K562 (cell line): Measurements from ENCODE around the gene AFF3. TPM values are rescaled to one million over a fixed set of nuclear protein-coding genes. Genes with fewer than 3 reads are reported as not detected.

Source experiments
- ATAC-seq: fragments of 200-7000 bp; cut with Tn5 transposase; 3 replicates; pipeline ENCODE4 v1.9.1; 2020; ENCODE audit warnings: moderate library complexity
- BruUV-seq: library from RNA; stranded (reverse); fragments of 400-500 nt; replicated peaks from 2 replicates; lab custom pipeline; 2021; lab: Mats Ljungman, UMichigan
- CTCF ChIA-PET: fragments of 300-600 bp; formaldehyde crosslinking; extraction: SDS; loops from one replicate; lab custom pipeline; 2021; ENCODE audit warnings: low intra/inter-chr PET ratio; lab: Yijun Ruan, JAX
- POLR2A ChIA-PET: fragments of 300-600, 350-650 bp; sonication (Branson Sonifier 250); formaldehyde crosslinking; extraction: SDS; loops from one replicate; lab custom pipeline; 2021; ENCODE audit warnings: antibody characterized with exemption, inconsistent platforms; lab: Yijun Ruan, JAX
- DNase-seq, 4 experiments: peaks; one replicate each; pipeline versions ENCODE4 v3.0.0 to v3.0.0-alpha.2; 2011 to 2018; ENCODE audit warnings: low spot score in 3 of 4, mixed read lengths in 3 of 4; ENCODE audit errors: extremely low read depth in 1 of 4
- FAIRE-seq: peaks from 2 replicates; lab custom pipeline; 2011; peaks lifted over from hg19 to GRCh38; lab: Jason Lieb, UNC
- H2AFZ ChIP-seq: 2 replicates; pipeline ENCODE4 v1.6.0; 2011; ENCODE audit warnings: low read depth, low read length, control low read depth, inconsistent platforms
- H3K27ac ChIP-seq: fragments of 200-600 bp; 3 replicates; pipeline ENCODE4 v1.8.0; 2011; ENCODE audit warnings: low read depth, mild to moderate bottlenecking, control low read depth, inconsistent platforms, low read length, moderate library complexity, mixed read lengths; ENCODE audit errors: extremely low read depth
- H3K27me3 ChIP-seq, 2 experiments: fragments of 300-600 bp in 1 of 2; 2 replicates in 1 of 2; 3 replicates in 1 of 2; pipeline versions ENCODE4 v1.6.0 to v1.8.0; 2011; ENCODE audit warnings: inconsistent platforms in 2 of 2, low read length in 2 of 2, mild to moderate bottlenecking in 1 of 2, mixed read lengths in 1 of 2, moderate library complexity in 1 of 2; ENCODE audit not compliant: control insufficient read depth in 2 of 2, insufficient read depth in 2 of 2
- H3K36me3 ChIP-seq: fragments of 300-600 bp; 3 replicates; pipeline ENCODE4 v1.8.0; 2011; ENCODE audit warnings: mild to moderate bottlenecking, low read length, inconsistent platforms; ENCODE audit not compliant: control insufficient read depth, insufficient read depth
- H3K4me1 ChIP-seq, 2 experiments: fragments of 200-600 bp in 1 of 2; replicated peaks in 1 of 2; 2 replicates in 1 of 2; 3 replicates in 1 of 2; pipeline versions ENCODE4 v1.5.1 to v1.8.0; 2011; ENCODE audit warnings: inconsistent platforms in 2 of 2, low read length in 2 of 2, mild to moderate bottlenecking in 1 of 2, mixed read lengths in 1 of 2, moderate library complexity in 1 of 2; ENCODE audit not compliant: control insufficient read depth in 2 of 2, insufficient read depth in 2 of 2
- H3K4me2 ChIP-seq: 2 replicates; pipeline ENCODE4 v1.6.1; 2011; ENCODE audit warnings: low read length, control low read depth, inconsistent platforms, mixed read lengths; ENCODE audit not compliant: insufficient read depth
- H3K4me3 ChIP-seq: fragments of 200-600 bp; sonication (generic), shearing (Covaris generic); 2 replicates; pipeline ENCODE4 v1.5.1; 2016; ENCODE audit warnings: control low read depth, inconsistent platforms
- H3K79me2 ChIP-seq: fragments of 200-600 bp; 3 replicates; pipeline ENCODE4 v1.8.0; 2011; ENCODE audit warnings: low read length, inconsistent platforms; ENCODE audit not compliant: control insufficient read depth, insufficient read depth
- H3K9ac ChIP-seq, 2 experiments: 2 replicates each; pipeline versions ENCODE4 v1.6.0 to v1.6.1; 2011; ENCODE audit warnings: low read depth in 2 of 2, low read length in 2 of 2, control low read depth in 1 of 2, inconsistent platforms in 1 of 2, mild to moderate bottlenecking in 1 of 2, mixed read lengths in 1 of 2; ENCODE audit not compliant: insufficient read depth in 1 of 2
- H3K9me1 ChIP-seq: one replicate; pipeline ENCODE4 v1.6.0; 2011; ENCODE audit warnings: inconsistent platforms, mild to moderate bottlenecking, low read length, moderate library complexity; ENCODE audit not compliant: control insufficient read depth, insufficient read depth
- H3K9me3 ChIP-seq: replicated peaks from 2 replicates; pipeline ENCODE4 v1.5.1; 2011; ENCODE audit warnings: low read depth, low read length, inconsistent platforms; ENCODE audit not compliant: control insufficient read depth, insufficient read depth
- H4K20me1 ChIP-seq: replicated peaks from 2 replicates; pipeline ENCODE4 v1.6.1; 2011; ENCODE audit warnings: low read length, inconsistent platforms, mixed read lengths; ENCODE audit not compliant: control insufficient read depth, insufficient read depth
- BCL6 ChIP-seq: fragments of 250-450 bp; sonication (Bioruptor Pico); IDR thresholded peaks from 2 replicates; pipeline ENCODE4 v1.4.0; 2020
- CREB3L1 ChIP-seq: fragments of 450-650 bp; IDR thresholded peaks from 2 replicates; pipeline ENCODE4 v1.6.1; 2014; ENCODE audit warnings: low read depth, mild to moderate bottlenecking, moderate library complexity, borderline replicate concordance
- PURB ChIP-seq: sonication (generic); formaldehyde crosslinking; IDR thresholded peaks from 2 replicates; pipeline ENCODE4 v1.9.0; 2021; ENCODE audit warnings: low read depth, mild to moderate bottlenecking, missing genetic modification reagents
- TEAD2 ChIP-seq: fragments of 450-650 bp; IDR thresholded peaks from 2 replicates; pipeline ENCODE4 v1.6.1; 2016; ENCODE audit warnings: missing genetic modification characterization, control low read depth, missing compliant biosample characterization
- ZKSCAN8 ChIP-seq: fragments of 200-800 bp; sonication (Bioruptor generic); IDR thresholded peaks from 2 replicates; pipeline ENCODE4 v1.6.1; 2016; ENCODE audit warnings: missing genetic modification characterization, missing compliant biosample characterization
- ZNF224 ChIP-seq: sonication (generic); formaldehyde crosslinking; IDR thresholded peaks from 2 replicates; pipeline ENCODE4 v1.8.0; 2022; ENCODE audit warnings: mild to moderate bottlenecking, missing genetic modification reagents
- ZNF583 ChIP-seq: fragments of 250-450 bp; sonication (Bioruptor Pico); IDR thresholded peaks from 2 replicates; pipeline ENCODE4 v1.4.0; 2020
- ZNF695 ChIP-seq: fragments of 450-650 bp; formaldehyde crosslinking; IDR thresholded peaks from 2 replicates; pipeline ENCODE4 v1.4.0; 2020; ENCODE audit warnings: mild to moderate bottlenecking, moderate library complexity
- ZNF77 ChIP-seq: fragments of 250-450 bp; sonication (Bioruptor Pico); IDR thresholded peaks from 2 replicates; pipeline ENCODE4 v1.5.0; 2020
- WGBS: fragments of 100-300 bp; shearing (Covaris generic); methylation state at CpG from one replicate; pipeline ENCODE4 v1.1.6; 2016; ENCODE audit warnings: low coverage, mixed read lengths; ENCODE audit not compliant: insufficient coverage; ENCODE audit errors: missing lambda C conversion rate; 5-methylcytosine and 5-hydroxymethylcytosine counted together
- in situ Hi-C: fragments of 300-500 bp; cut with MboI; formaldehyde crosslinking; loops from 4 replicates; pipeline ENCODE4 v1.15.0; 2018; ENCODE audit warnings: inconsistent platforms, mixed read lengths
- intact Hi-C: fragments of 100-400 bp; cut with micrococcal nuclease; formaldehyde crosslinking; loops from 2 replicates; pipeline ENCODE4 v1.14.2; 2022
- polyA plus RNA-seq, 8 experiments: library from polyadenylated mRNA; depleted of rRNA in 4 of 8; stranded (reverse) in 5 of 8; unstranded in 3 of 8; fragments of >200 nt; fragmentation: Nextera tagmentation in 2 of 8; fragmentation: Illumina TruSeq in 1 of 8; extraction: Ambion mirVana in 2 of 8; extraction: Trizol in 1 of 8; gene quantifications; 2 replicates each; pipeline versions ENCODE4 v1.2.1 to v1.2.3, GENCODE V29; 2011 to 2014; ENCODE audit warnings: inconsistent platforms in 1 of 8, missing spikeins in 1 of 8
- total RNA-seq, 7 experiments: library from RNA; depleted of rRNA in 6 of 7; stranded (reverse); fragments of >200 nt in 6 of 7; fragmentation: Illumina TruSeq in 2 of 7; extraction: Trizol in 2 of 7; gene quantifications; 2 replicates each; pipeline versions ENCODE4 v1.2.1 to v1.2.3, GENCODE V29; 2011 to 2021; ENCODE audit warnings: low replicate concordance in 1 of 7
- TF ChIP-seq, protein P1 (sequence below), 2 experiments: fragments of 450-650 bp in 1 of 2; sonication (generic) in 1 of 2; formaldehyde crosslinking in 1 of 2; IDR thresholded peaks; 2 replicates each; pipeline versions ENCODE4 v1.7.1 to v1.9.0; 2016 to 2022; ENCODE audit warnings: inconsistent platforms in 1 of 2, mild to moderate bottlenecking in 1 of 2, missing genetic modification reagents in 1 of 2
- TF ChIP-seq, protein P2 (sequence below), 2 experiments: fragments of 450-650 bp; IDR thresholded peaks; 2 replicates each; pipeline ENCODE4 v1.6.1; 2016

AFF3 gene
- total and polyA plus RNA-seq, 9 of the 15 experiments (the other 6 are each of a cell fraction or from before 2014, with no cell fraction given): 0.02 to 0.11 TPM; not detected in 7

GRCh38 chr2:99819766-99820165 lies 322.6 kb downstream of the AFF3 start:
- POLR2A ChIA-PET: interaction anchor here (0.6 kb wide), 1 partner anchor 1263 kb away, joined by 3 read pairs; no protein-coding TSS in a partner anchor
- no peak for TF ChIP-seq ZNF224 (CRISPR knock-in tag)
- TF ChIP-seq ZNF583 (CRISPR knock-in tag): no peak
- no peak for TF ChIP-seq BCL6 (CRISPR knock-in tag)
- TF ChIP-seq PURB (CRISPR knock-in tag): no peak
- TF ChIP-seq, protein P1, sequence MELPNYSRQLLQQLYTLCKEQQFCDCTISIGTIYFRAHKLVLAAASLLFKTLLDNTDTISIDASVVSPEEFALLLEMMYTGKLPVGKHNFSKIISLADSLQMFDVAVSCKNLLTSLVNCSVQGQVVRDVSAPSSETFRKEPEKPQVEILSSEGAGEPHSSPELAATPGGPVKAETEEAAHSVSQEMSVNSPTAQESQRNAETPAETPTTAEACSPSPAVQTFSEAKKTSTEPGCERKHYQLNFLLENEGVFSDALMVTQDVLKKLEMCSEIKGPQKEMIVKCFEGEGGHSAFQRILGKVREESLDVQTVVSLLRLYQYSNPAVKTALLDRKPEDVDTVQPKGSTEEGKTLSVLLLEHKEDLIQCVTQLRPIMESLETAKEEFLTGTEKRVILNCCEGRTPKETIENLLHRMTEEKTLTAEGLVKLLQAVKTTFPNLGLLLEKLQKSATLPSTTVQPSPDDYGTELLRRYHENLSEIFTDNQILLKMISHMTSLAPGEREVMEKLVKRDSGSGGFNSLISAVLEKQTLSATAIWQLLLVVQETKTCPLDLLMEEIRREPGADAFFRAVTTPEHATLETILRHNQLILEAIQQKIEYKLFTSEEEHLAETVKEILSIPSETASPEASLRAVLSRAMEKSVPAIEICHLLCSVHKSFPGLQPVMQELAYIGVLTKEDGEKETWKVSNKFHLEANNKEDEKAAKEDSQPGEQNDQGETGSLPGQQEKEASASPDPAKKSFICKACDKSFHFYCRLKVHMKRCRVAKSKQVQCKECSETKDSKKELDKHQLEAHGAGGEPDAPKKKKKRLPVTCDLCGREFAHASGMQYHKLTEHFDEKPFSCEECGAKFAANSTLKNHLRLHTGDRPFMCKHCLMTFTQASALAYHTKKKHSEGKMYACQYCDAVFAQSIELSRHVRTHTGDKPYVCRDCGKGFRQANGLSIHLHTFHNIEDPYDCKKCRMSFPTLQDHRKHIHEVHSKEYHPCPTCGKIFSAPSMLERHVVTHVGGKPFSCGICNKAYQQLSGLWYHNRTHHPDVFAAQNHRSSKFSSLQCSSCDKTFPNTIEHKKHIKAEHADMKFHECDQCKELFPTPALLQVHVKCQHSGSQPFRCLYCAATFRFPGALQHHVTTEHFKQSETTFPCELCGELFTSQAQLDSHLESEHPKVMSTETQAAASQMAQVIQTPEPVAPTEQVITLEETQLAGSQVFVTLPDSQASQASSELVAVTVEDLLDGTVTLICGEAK (IDR thresholded peaks at IDR 0.05): no peak
- TF ChIP-seq, protein P1 (CRISPR knock-in tag; IDR thresholded peaks at IDR 0.05): no peak
- no peak for TF ChIP-seq TEAD2 (tag)
- no peak for TF ChIP-seq ZKSCAN8
- TF ChIP-seq, protein P2, sequence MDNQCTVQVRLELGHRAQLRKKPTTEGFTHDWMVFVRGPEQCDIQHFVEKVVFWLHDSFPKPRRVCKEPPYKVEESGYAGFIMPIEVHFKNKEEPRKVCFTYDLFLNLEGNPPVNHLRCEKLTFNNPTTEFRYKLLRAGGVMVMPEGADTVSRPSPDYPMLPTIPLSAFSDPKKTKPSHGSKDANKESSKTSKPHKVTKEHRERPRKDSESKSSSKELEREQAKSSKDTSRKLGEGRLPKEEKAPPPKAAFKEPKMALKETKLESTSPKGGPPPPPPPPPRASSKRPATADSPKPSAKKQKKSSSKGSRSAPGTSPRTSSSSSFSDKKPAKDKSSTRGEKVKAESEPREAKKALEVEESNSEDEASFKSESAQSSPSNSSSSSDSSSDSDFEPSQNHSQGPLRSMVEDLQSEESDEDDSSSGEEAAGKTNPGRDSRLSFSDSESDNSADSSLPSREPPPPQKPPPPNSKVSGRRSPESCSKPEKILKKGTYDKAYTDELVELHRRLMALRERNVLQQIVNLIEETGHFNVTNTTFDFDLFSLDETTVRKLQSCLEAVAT (IDR thresholded peaks at IDR 0.05): no peak
- no peak for TF ChIP-seq ZNF695 (CRISPR knock-in tag)
- TF ChIP-seq CREB3L1: no peak
- TF ChIP-seq ZNF77 (CRISPR knock-in tag): no peak

More at GRCh38 chr2:99819766-99820165, 322.6 kb downstream of the AFF3 start:
- WGBS: 15% methylated on average over 7 of the region's 7 CpGs
- intact Hi-C loops (loop anchor here (2.0 to 10.0 kb wide), 2 partner anchors 95 to 425 kb away; no protein-coding TSS in a partner anchor), in situ Hi-C loops (loop anchor here (25.0 kb wide), 1 partner anchor 257 kb away; no protein-coding TSS in a partner anchor)
- no TSS peak for BruUV-seq
- Histone ChIP-seq H3K4me3 (no peak overlapping the region), H4K20me1 (no peaks in the 10 kb centered on the region), H3K9me1 (no peaks in the 10 kb centered on the region), H3K4me2 (no peak overlapping the region), H3K4me1 (no peaks in the 10 kb centered on the region), H3K79me2 (no peaks in the 10 kb centered on the region), H3K36me3 (no peaks in the 10 kb centered on the region), H3K9me3 (no peaks in the 10 kb centered on the region), H3K27me3 (peaks cover 3 to 18% of the 10 kb centered on the region in 2 experiments; a peak in 4 of 5 replicates), H3K27ac (no peak overlapping the region), H2AFZ (no peak overlapping the region), H3K9ac (no peak overlapping the region)
- CTCF ChIA-PET: no interaction called here
- ATAC-seq (no peak), DNase-seq (no peak), FAIRE-seq (no peak)
